GM19193 (cell line): ENCODE results near the gene LZTS3.

Experiments used
- POLR2A ChIP-seq: IDR thresholded peaks from 4 replicates; pipeline ENCODE4 v1.6.1; 2011; ENCODE audit not compliant: insufficient read depth, insufficient read length; ENCODE audit errors: extremely low read depth

The LZTS3 gene

GRCh38 chr20:3162080-3162611, 11.2 kb downstream of the LZTS3 start:
- TF ChIP-seq POLR2A, result no peak

DNA sequence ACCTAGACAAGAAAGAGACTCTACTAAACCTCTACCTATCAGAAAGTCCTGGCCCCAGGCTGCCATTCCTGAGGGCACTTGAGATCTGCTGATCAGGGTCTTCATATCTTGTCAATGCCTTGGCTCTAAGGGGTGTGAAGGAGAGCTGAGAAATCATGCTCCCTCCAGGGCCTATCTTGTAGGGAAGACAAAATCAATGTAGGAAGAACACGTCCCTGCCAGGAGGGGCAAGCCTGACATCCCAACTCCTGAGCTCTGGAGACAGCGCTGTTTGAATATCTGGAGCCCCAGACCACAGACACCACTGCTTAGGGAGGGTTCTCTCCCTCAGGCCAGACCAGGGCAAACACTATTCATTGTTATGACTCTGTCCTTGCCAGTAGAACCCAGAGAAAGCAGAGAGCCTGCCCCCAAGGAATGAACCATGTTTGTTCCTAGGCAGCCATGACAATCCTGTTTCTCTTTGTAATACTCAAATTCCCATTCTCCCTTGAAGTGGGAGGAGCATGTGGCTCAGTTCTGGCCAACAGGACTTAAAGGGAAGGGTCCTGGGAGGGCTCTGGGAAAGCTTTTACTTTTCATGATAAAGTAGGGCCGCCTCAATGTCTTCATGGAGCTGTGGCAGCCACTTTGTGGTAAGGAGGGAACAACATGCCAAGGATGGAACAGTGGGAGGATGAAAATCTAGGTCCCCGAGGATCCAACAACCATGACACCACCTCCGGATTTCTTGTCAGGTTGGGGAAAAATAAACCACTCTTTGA, 11.9 kb downstream of the LZTS3 start:
- no peak for TF ChIP-seq POLR2A

DNA sequence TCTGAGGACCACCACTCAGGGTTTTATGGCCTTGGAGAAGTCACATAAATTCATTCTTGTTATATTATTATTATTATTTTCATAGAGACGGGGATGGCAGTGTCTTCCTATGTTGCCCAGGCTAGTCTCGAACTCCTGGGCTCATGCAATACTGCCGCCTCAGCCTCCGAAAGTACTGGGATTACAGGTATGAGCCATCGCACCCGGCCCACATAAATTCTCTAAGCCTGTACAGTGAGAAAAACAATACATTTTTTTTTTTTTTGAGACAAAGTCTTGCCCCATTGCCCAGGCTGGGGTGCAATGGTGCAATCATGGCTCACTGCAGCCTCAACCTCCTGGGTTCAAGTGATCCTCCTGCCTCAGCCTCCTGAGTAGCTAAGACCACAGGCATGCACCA, 12.9 kb downstream of the LZTS3 start:
- TF ChIP-seq POLR2A, result no peak

DNA sequence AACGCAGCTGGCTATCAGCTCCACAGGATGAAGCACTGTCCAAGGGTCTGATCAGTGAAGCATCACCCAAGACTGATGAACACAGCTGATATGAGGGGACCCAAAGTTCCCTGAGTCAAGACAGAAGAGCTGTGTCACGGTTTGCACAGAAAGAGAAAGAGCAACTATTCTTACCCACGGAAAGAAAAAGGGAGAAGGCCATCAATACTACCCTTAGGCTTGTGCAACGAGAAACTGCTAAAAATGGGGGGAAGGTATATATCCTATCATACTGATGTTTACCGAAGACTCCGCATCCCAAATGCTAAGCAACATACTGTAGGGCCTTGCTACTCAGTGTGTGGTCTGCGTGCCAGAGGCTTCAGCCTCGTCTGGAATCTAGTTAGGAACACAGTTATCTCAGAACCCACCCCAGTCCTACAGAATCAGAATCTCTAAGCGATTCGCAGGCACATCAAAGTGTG, 14.3 kb downstream of the LZTS3 start:
- no peak for TF ChIP-seq POLR2A

- TF ChIP-seq POLR2A, result no peak
Measured at GRCh38 chr20:3157817-3158216, 15.5 kb downstream of the LZTS3 start.

- no peak for TF ChIP-seq POLR2A
Measured at GRCh38 chr20:3156811-3157619, 16.3 kb downstream of the LZTS3 start.

DNA sequence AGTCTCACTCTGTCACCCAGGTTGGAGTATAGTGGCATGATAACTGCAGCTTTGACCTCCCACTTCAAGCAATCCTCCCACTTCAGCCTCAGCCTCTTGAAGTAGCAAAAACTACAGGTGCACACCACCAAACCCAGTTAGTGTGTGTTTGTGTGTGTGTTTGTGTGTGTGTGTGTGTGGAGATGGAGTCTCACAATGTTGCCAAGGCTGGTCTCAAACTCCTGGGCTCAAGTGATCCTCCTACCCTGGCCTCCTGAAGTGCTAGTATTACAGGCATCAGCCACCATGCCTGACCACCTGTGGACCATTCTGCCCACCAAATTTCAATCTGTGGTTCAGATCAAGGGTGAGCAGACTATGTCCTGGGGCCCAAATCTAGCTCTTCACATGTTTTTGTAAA, 22.4 kb downstream of the LZTS3 start:
- no peak for TF ChIP-seq POLR2A

DNA sequence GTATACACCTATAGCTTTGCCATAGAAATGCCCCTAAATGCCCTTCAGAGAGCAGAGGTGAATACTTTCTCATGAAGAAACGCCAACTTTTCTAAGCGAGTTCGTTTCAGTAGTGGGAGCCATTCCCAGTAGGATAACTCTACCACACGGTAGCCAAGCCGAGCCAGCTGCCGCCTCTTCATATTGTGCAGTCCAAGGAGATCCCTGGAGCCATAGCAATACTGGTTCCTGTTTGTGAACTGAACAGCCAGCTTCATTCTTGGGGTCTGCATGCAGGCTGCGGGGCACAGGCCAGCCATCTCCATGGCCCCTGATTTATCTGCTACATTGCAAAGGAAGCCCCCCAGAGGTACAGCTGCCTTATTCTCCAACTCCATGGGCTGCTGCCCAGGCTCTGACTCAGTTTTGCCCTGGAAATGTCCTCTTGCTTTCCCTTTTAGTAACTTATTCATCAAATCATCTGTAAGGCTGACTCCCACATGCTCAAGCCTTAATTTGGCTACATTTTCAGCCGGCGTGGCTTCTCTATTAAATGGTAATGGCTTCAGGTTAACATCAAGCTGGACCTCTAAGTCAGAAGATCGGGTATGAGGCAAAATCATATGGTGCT, 26.5 kb downstream of the LZTS3 start:
- TF ChIP-seq POLR2A, result no peak

GRCh38 chr20:3141757-3142156, 31.6 kb downstream of the LZTS3 start:
- no peak for TF ChIP-seq POLR2A

GRCh38 chr20:3137492-3137891, 35.9 kb downstream of the LZTS3 start:
- TF ChIP-seq POLR2A, result no peak

DNA sequence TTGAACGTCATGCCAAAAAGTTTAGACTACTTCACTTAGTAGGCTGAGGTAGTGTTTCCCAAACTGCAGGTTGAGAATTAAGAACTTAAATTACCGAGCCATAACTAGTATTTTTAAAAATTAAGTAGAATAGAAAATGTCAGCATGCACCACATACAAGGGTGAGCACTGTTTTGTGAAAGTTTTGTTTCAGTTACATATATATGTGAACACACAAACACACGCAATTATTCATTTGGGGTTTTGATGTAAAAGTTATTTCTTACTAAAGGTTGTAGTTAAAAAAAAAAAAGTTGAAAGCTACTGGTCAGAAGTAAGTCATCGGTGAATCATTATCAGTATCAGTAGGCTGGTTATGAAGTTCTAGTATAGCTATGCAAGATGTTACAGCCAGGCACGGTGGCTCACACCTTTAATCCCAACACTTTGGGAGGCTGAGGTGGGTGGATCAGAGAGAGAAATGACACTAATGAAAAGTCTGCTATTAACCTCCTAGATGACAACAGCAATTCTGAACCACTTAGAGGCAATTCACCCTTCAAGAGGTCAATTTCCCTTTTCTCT, 37.8 kb downstream of the LZTS3 start:
- TF ChIP-seq POLR2A, result no peak

- TF ChIP-seq POLR2A, result no peak
Measured at GRCh38 chr20:3134151-3134550, 39.2 kb downstream of the LZTS3 start.

DNA sequence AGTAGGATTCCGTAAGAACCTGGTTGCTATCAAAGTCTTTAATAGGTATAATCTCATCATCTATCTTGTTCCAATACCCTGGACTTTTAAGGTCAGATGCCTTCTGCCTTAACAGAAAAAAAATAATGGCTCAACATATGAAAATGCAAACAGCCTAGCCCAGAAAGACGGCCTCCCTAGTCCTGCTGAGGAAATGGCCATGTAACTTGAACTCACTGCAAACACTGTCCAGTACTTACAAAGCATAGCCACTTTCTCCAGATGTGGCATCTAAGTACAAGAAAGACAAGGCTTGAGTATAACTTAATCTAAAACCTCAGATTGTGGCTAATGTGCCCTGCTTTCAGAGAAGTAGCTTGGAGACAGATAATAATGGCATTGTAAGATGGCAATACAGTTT, 40.2 kb downstream of the LZTS3 start:
- no peak for TF ChIP-seq POLR2A

DNA sequence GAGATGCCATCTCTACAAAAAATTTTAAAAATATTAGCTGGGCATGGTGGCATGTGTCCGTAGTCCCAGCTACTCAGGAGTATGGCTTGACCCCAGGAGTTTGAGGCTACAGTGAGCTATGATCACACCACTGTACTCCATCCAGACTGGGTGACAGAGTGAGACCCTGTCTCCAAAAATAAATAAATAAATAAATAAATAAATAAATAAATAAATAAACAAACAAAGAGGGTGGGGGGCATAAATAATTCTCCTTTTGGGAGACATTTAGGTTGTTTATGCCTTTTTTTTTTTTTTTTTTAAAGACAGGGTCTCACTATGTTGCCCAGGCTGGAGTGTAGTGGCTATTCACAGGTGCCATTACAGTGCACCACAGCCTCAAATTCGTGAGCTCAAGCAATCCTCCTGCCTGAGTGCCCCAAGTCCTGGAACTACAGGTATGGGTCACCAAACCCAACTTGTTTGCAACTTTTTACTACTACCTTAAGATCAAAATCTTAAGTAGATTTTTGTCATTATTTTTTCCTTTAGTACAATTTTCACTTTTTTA, 43.2 kb downstream of the LZTS3 start:
- no peak for TF ChIP-seq POLR2A

DNA sequence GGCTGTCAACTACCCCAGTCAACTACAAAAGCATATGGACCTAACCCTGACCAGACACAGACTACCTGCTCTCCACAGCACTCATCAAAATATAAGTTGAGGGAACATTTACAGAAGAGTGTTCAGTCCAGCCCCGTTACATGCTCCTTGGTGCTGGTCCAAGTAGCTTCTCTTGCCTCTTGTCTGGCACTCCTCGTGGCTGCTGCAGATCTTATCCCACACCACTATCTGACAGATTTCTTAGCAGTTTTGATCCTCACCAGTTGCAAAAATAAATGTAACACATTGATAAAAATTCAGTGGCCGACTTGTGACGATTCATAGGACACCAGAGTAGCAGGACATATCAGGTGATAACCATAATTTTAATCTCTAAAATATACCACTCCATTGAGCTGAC, 44.3 kb downstream of the LZTS3 start:
- no peak for TF ChIP-seq POLR2A

GRCh38 chr20:3128275-3128984, 44.9 kb downstream of the LZTS3 start:
- TF ChIP-seq POLR2A, result no peak
